ENCODE measurements around the gene CCDC13.

DNA sequence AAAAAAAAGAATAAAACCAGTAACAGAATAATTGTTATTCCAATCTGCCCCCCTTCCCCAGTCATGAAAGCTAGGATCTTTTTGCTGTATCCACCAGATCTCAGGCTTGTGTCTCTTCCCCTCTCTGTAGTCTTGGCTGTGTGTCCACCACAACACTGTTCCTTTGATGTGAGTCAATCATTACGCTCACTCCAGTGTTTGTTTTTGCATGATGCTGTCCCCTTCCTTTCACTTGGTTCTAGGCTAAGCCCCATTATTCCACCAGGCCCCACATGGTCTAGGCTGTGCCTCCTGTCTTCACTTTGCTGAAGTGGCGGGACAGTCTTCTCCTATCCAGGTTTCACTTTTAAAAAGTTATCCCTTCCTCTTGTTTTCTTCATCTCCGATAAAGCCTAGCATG is 49.8 kb upstream of the CCDC13 start:
- TF ChIP-seq EZH2 (IDR thresholded peaks at IDR 0.05; ENCODE audit: borderline replicate concordance, insufficient read depth, low read length, poor library complexity, severe bottlenecking) (no peak), EP300 (conservative IDR thresholded peaks at IDR 0.05; ENCODE audit: poor library complexity, severe bottlenecking) (no peak)
- TF ChIP-seq, protein P1, sequence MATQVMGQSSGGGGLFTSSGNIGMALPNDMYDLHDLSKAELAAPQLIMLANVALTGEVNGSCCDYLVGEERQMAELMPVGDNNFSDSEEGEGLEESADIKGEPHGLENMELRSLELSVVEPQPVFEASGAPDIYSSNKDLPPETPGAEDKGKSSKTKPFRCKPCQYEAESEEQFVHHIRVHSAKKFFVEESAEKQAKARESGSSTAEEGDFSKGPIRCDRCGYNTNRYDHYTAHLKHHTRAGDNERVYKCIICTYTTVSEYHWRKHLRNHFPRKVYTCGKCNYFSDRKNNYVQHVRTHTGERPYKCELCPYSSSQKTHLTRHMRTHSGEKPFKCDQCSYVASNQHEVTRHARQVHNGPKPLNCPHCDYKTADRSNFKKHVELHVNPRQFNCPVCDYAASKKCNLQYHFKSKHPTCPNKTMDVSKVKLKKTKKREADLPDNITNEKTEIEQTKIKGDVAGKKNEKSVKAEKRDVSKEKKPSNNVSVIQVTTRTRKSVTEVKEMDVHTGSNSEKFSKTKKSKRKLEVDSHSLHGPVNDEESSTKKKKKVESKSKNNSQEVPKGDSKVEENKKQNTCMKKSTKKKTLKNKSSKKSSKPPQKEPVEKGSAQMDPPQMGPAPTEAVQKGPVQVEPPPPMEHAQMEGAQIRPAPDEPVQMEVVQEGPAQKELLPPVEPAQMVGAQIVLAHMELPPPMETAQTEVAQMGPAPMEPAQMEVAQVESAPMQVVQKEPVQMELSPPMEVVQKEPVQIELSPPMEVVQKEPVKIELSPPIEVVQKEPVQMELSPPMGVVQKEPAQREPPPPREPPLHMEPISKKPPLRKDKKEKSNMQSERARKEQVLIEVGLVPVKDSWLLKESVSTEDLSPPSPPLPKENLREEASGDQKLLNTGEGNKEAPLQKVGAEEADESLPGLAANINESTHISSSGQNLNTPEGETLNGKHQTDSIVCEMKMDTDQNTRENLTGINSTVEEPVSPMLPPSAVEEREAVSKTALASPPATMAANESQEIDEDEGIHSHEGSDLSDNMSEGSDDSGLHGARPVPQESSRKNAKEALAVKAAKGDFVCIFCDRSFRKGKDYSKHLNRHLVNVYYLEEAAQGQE (IDR thresholded peaks at IDR 0.05; ENCODE audit: borderline replicate concordance): no peak
- TF ChIP-seq, protein P2, sequence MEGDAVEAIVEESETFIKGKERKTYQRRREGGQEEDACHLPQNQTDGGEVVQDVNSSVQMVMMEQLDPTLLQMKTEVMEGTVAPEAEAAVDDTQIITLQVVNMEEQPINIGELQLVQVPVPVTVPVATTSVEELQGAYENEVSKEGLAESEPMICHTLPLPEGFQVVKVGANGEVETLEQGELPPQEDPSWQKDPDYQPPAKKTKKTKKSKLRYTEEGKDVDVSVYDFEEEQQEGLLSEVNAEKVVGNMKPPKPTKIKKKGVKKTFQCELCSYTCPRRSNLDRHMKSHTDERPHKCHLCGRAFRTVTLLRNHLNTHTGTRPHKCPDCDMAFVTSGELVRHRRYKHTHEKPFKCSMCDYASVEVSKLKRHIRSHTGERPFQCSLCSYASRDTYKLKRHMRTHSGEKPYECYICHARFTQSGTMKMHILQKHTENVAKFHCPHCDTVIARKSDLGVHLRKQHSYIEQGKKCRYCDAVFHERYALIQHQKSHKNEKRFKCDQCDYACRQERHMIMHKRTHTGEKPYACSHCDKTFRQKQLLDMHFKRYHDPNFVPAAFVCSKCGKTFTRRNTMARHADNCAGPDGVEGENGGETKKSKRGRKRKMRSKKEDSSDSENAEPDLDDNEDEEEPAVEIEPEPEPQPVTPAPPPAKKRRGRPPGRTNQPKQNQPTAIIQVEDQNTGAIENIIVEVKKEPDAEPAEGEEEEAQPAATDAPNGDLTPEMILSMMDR (IDR thresholded peaks at IDR 0.05; ENCODE audit: poor library complexity, severe bottlenecking): no peak

Measured in neural cell (in vitro differentiated cells).